Measurements from ENCODE around the gene EDC3. TPM values are rescaled to one million over a fixed set of nuclear protein-coding genes. Genes with fewer than 3 reads are reported as not detected.

Gene EDC3
- total RNA-seq, 1 experiment from 2014 or later, result 45.1 TPM

- TF ChIP-seq MAX (IDR thresholded peaks at IDR 0.05), result no peak
- TF ChIP-seq CTCF (IDR thresholded peaks at IDR 0.05 in 2 of 3, conservative IDR thresholded peaks at IDR 0.05 in 1 of 3; ENCODE audit: borderline replicate concordance in 1 of 3, insufficient read depth in 1 of 3, low read depth in 2 of 3, low read length in 2 of 3), result no peak
- TF ChIP-seq ATF3 (IDR thresholded peaks at IDR 0.05), result no peak
- TF ChIP-seq REST (IDR thresholded peaks at IDR 0.05; ENCODE audit: low read depth), result no peak
- TF ChIP-seq SIN3A (IDR thresholded peaks at IDR 0.05; ENCODE audit: low read depth), result no peak
- no peak for TF ChIP-seq YY1 (IDR thresholded peaks at IDR 0.05; ENCODE audit: extremely low read depth, insufficient replicate concordance, low read depth, low read length)
- no peak; the same call in 1 of the 2 replicates for TF ChIP-seq ZFX (IDR thresholded peaks at IDR 0.05)
- no peak for TF ChIP-seq POLR2AphosphoS5 (IDR thresholded peaks at IDR 0.05; ENCODE audit: low read depth, low read length)
- TF ChIP-seq ZBTB33 (IDR thresholded peaks at IDR 0.05; ENCODE audit: extremely low read depth, insufficient replicate concordance, low read length), result no peak
- no peak for TF ChIP-seq SRF (IDR thresholded peaks at IDR 0.05; ENCODE audit: low read depth)
- TF ChIP-seq EZH2 (IDR thresholded peaks at IDR 0.05), result no peak
- TF ChIP-seq CEBPB (IDR thresholded peaks at IDR 0.05; ENCODE audit: low read depth), result no peak
- no peak for TF ChIP-seq CBX3 (IDR thresholded peaks at IDR 0.05; ENCODE audit: low read depth)
These were observed 66.9 kb downstream of the EDC3 start for GRCh38 chr15:74628949-74629348.

More at GRCh38 chr15:74628949-74629348, 66.9 kb downstream of the EDC3 start:
- no peak for ATAC-seq
- no peak overlapping the region for H3K4me3 ChIP-seq (replicated peaks in 1 of 2; ENCODE audit: low read depth in 1 of 2, low read length in 2 of 2)
- intact Hi-C loops (cut with micrococcal nuclease), result no loop called here
- no peak for DNase-seq (ENCODE audit: low read depth, low spot score)
- no peak overlapping the region for H3K27ac ChIP-seq (ENCODE audit: low read depth, low read length)
- H3K9me2 ChIP-seq (ENCODE audit: insufficient read depth), result no peaks in the 10 kb centered on the region
- BruUV-seq (replicated peaks), result no TSS peak
- no peaks in the 10 kb centered on the region for H3K27me3 ChIP-seq (ENCODE audit: insufficient read depth, low read length)
- H3K4me2 ChIP-seq (ENCODE audit: low read length), result no peak overlapping the region
- RAD21 ChIA-PET (ENCODE audit: low non-redundant PET in 1 of 2, low total read pairs in 2 of 2, uncharacterized antibody in 2 of 2, unreplicated experiment in 2 of 2), result no interaction called here
- no peak overlapping the region for H3K9ac ChIP-seq (ENCODE audit: low read length)
- POLR2A ChIA-PET, result no interaction called here
- H3K4me1 ChIP-seq (ENCODE audit: control insufficient read depth in 1 of 2, insufficient read depth in 2 of 2, low read length in 2 of 2), result no peaks in the 10 kb centered on the region; a peak in 1 of 4 replicates
- no peaks in the 10 kb centered on the region; the same call in 1 of the 2 replicates for H3K79me2 ChIP-seq (ENCODE audit: insufficient read depth, low read length)
- H4K20me1 ChIP-seq (ENCODE audit: insufficient read depth), result no peaks in the 10 kb centered on the region
- H3K9me3 ChIP-seq (ENCODE audit: control insufficient read depth in 1 of 2, insufficient read depth in 1 of 2, low read depth in 1 of 2, low read length in 2 of 2), result no peaks in the 10 kb centered on the region
- peaks cover 39 to 58% of the 10 kb centered on the region in 2 experiments; a peak in 3 of 4 replicates for H3K36me3 ChIP-seq (ENCODE audit: control insufficient read depth in 1 of 2, insufficient read depth in 2 of 2, low read length in 2 of 2)
- CTCF ChIA-PET, result no interaction called here
- H2AFZ ChIP-seq (ENCODE audit: low read depth, low read length, poor library complexity, severe bottlenecking), result no peak overlapping the region
